ENCODE results near the gene ROGDI. TPM values are rescaled to one million over a fixed set of nuclear protein-coding genes. Genes with fewer than 3 reads are reported as not detected.

Gene ROGDI
- total RNA-seq, 1 experiment from 2014 or later = 36.4 TPM

DNA sequence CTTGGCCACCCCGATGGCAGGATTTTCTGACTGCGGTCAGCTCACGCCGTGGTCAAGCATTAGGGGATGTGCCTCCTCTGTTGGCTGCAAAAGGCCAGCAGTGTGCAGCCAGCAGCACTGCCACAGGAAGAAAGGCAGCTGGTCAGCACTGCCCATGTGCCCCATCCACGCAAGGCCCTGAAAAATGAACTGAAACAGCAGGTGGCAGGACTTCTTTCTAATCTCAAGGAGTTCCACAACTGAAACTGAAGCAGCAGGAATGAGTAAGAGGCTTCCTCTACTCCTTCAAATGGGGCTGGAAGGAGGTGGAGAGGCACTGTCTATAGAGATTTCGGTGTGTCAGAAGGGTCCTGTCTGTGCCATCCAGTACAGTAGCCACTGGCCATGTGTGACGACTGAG, 38.6 kb downstream of the ROGDI start:
- WGBS (ENCODE audit: extremely low coverage, insufficient read length, low lambda C conversion rate) = no CpG with 5 or more reads among the region's 7 CpGs
- H3K9me3 Mint-ChIP-seq = no peaks in the 10 kb centered on the region
- no peak for DNase-seq

More for the DNA sequence above, 38.6 kb downstream of the ROGDI start:
- H4K20me1 ChIP-seq (ENCODE audit: control insufficient read depth, insufficient read depth, insufficient read length) = no peaks in the 10 kb centered on the region
- H3K23ac ChIP-seq (ENCODE audit: insufficient read length, low read depth, low read length) = no peak overlapping the region
- no peaks in the 10 kb centered on the region for H3K27me3 ChIP-seq (ENCODE audit: insufficient read depth, low read length)
- no peak overlapping the region for H4K8ac ChIP-seq (replicated peaks; ENCODE audit: insufficient read length, low read depth, low read length)
- no peaks in the 10 kb centered on the region for H3K79me1 ChIP-seq (ENCODE audit: insufficient read depth, low read depth, low read length, poor library complexity, severe bottlenecking)
- H3K27ac Mint-ChIP-seq = no peak overlapping the region
- no peak overlapping the region for H2BK15ac ChIP-seq (ENCODE audit: low read depth, low read length)
- no peak overlapping the region for H2BK20ac ChIP-seq (ENCODE audit: low read depth, low read length, poor library complexity, severe bottlenecking)
- no peaks in the 10 kb centered on the region for H3K27me3 Mint-ChIP-seq (ENCODE audit: low read depth)
- no peaks in the 10 kb centered on the region for H3K79me2 ChIP-seq (ENCODE audit: insufficient read depth, low read length)
- H3K36me3 Mint-ChIP-seq (ENCODE audit: insufficient read depth in 1 of 3, low read depth in 3 of 3) = peaks cover 21 to 55% (median 47%) of the 10 kb centered on the region in 3 experiments
- H3K18ac ChIP-seq (ENCODE audit: insufficient read length, low read depth, low read length) = no peak overlapping the region
- H3K4ac ChIP-seq (ENCODE audit: low read depth, low read length) = no peak overlapping the region
- H3K27ac ChIP-seq (ENCODE audit: insufficient read length, low read depth, low read length) = no peak overlapping the region
- no peak overlapping the region for H3K4me3 Mint-ChIP-seq
- no peak overlapping the region for H3K9ac ChIP-seq (ENCODE audit: extremely low read depth, insufficient read length, low read length)
- H2BK12ac ChIP-seq (ENCODE audit: insufficient read length, low read depth, low read length) = no peak overlapping the region
- peaks cover 5% of the 10 kb centered on the region for H3K23me2 ChIP-seq (ENCODE audit: insufficient read length, low read depth, low read length, poor library complexity, severe bottlenecking)
- no peaks in the 10 kb centered on the region for H3K9me3 ChIP-seq (ENCODE audit: control insufficient read depth, low read depth, low read length)
- H2AFZ ChIP-seq (ENCODE audit: low read length) = no peak overlapping the region
- no peak overlapping the region for H4K91ac ChIP-seq (ENCODE audit: insufficient read length, low read depth, low read length)
- no peaks in the 10 kb centered on the region for H3K4me1 ChIP-seq (ENCODE audit: insufficient read depth, low read length)
- no peak overlapping the region for H3K14ac ChIP-seq (ENCODE audit: insufficient read depth, low read length)
- H2BK5ac ChIP-seq (ENCODE audit: insufficient read length, low read length) = no peak overlapping the region
- H3T11ph ChIP-seq (ENCODE audit: low read length) = no peak overlapping the region
- H2BK120ac ChIP-seq (ENCODE audit: low read depth, low read length, poor library complexity, severe bottlenecking) = no peak overlapping the region
- H2AK5ac ChIP-seq (ENCODE audit: insufficient read length, low read length) = no peak overlapping the region
- peaks cover 14 to 17% of the 10 kb centered on the region in 2 experiments for H3K4me1 Mint-ChIP-seq
- H3K56ac ChIP-seq (ENCODE audit: insufficient read length, low read depth, low read length) = no peak overlapping the region
- H4K5ac ChIP-seq (ENCODE audit: insufficient read length, low read depth, low read length) = no peak overlapping the region
- H3K4me2 ChIP-seq (ENCODE audit: insufficient read depth, insufficient read length, low read length) = no peak overlapping the region
- TF ChIP-seq, protein P1, sequence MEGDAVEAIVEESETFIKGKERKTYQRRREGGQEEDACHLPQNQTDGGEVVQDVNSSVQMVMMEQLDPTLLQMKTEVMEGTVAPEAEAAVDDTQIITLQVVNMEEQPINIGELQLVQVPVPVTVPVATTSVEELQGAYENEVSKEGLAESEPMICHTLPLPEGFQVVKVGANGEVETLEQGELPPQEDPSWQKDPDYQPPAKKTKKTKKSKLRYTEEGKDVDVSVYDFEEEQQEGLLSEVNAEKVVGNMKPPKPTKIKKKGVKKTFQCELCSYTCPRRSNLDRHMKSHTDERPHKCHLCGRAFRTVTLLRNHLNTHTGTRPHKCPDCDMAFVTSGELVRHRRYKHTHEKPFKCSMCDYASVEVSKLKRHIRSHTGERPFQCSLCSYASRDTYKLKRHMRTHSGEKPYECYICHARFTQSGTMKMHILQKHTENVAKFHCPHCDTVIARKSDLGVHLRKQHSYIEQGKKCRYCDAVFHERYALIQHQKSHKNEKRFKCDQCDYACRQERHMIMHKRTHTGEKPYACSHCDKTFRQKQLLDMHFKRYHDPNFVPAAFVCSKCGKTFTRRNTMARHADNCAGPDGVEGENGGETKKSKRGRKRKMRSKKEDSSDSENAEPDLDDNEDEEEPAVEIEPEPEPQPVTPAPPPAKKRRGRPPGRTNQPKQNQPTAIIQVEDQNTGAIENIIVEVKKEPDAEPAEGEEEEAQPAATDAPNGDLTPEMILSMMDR (conservative IDR thresholded peaks at IDR 0.05) = no peak
